Loucy (cell line): ENCODE data around the gene RNF40.

Experiments used
- EZH2phosphoT487 ChIP-seq: fragments of 200-600 bp; IDR thresholded peaks from 2 replicates; pipeline ENCODE4 v1.6.1; 2018; ENCODE audit warnings: antibody characterized with exemption, mild to moderate bottlenecking, moderate library complexity, borderline replicate concordance
- TF ChIP-seq, protein P1 (sequence below): fragments of 200-600 bp; sonication (generic); conservative IDR thresholded peaks from 2 replicates; pipeline ENCODE4 v1.5.1; 2014; ENCODE audit warnings: mild to moderate bottlenecking, antibody characterized with exemption, low read length

DNA sequence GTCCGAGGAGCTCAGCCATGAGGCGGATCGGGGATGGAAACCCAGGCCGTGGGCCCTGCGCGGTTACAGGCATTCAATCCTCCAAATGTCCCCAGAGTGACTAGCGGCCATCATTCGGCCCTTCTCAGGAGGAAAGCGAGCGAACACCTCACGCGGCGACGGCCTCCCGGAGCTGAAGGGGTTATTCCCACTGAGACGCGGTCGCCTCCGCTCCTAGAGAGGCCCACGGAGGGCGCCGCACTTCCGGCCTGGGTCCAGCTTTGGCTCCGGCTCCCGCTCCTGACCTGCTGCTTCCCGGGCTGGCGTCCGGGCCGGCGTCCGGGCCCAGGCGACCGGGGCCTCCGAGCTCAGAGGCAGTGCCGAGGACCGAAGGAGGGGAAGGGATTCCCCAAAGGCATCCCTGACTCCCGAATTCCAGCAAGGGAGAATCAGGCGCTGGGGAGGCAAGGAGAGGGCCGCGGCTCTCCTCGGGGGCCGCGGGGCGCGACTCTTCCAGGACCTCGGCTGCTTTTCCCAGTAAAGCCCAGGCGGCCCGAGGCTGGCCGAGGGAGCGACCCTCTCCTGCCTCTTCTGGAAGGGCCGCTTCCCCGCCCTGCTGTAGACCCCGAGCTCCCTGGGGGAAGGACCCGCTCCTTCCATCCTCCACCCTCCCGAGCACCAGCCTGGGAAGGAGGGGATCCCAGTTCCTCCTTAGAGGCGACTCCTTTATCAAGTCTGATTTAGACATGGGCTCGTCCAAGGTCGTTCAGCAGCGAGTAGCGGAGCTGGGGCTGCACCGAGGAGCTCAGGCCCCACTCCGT is 43.4 kb downstream of the RNF40 start:
- TF ChIP-seq, protein P1, sequence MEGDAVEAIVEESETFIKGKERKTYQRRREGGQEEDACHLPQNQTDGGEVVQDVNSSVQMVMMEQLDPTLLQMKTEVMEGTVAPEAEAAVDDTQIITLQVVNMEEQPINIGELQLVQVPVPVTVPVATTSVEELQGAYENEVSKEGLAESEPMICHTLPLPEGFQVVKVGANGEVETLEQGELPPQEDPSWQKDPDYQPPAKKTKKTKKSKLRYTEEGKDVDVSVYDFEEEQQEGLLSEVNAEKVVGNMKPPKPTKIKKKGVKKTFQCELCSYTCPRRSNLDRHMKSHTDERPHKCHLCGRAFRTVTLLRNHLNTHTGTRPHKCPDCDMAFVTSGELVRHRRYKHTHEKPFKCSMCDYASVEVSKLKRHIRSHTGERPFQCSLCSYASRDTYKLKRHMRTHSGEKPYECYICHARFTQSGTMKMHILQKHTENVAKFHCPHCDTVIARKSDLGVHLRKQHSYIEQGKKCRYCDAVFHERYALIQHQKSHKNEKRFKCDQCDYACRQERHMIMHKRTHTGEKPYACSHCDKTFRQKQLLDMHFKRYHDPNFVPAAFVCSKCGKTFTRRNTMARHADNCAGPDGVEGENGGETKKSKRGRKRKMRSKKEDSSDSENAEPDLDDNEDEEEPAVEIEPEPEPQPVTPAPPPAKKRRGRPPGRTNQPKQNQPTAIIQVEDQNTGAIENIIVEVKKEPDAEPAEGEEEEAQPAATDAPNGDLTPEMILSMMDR, result no peak
- TF ChIP-seq EZH2phosphoT487, result no peak
